ENCODE data around the gene NKAP.
"Not testable (repeated sequence)": the region's sequence is repeated elsewhere in the genome, so short reads cannot be mapped to it uniquely, and the experiment has no call there.

NKAP gene

GRCh38 chrX:119935215-119935874, 8.2 kb downstream of the NKAP start:
- FAIRE-seq = no peak

- not testable (repeated sequence) for FAIRE-seq
Measured at GRCh38 chrX:119922391-119922790, 21.2 kb downstream of the NKAP start.

GRCh38 chrX:119919835-119920585, 23.5 kb downstream of the NKAP start:
- FAIRE-seq = no peak

GRCh38 chrX:119917877-119918276, 25.7 kb downstream of the NKAP start:
- FAIRE-seq = no peak

GRCh38 chrX:119916310-119916709, 27.2 kb downstream of the NKAP start:
- FAIRE-seq = no peak

GRCh38 chrX:119900976-119901375, 42.6 kb downstream of the NKAP start:
- FAIRE-seq = no peak

- FAIRE-seq = no peak
Measured at GRCh38 chrX:119899125-119899524, 44.4 kb downstream of the NKAP start.

- no peak for FAIRE-seq
Measured at GRCh38 chrX:119895843-119896326, 47.7 kb downstream of the NKAP start, which contains the start of gene AKAP14. Gene AKAP14 (plus strand): TSS chrX:119895893. CDS start chrX:119903224, 7,331 bp downstream.

- not testable (repeated sequence) for FAIRE-seq
Measured at GRCh38 chrX:119891961-119892692, 51.4 kb downstream of the NKAP start.

GRCh38 chrX:119890626-119891025, 52.9 kb downstream of the NKAP start:
- FAIRE-seq = not testable (repeated sequence)

GRCh38 chrX:119887721-119888425, 55.7 kb downstream of the NKAP start:
- FAIRE-seq = no peak

GRCh38 chrX:119885554-119886428, 57.8 kb downstream of the NKAP start:
- FAIRE-seq = no peak

GRCh38 chrX:119880552-119881437, 62.8 kb downstream of the NKAP start:
- FAIRE-seq = peak; percentile 67

- no peak for FAIRE-seq
Measured at GRCh38 chrX:119880076-119880475, 63.5 kb downstream of the NKAP start.

- no peak for FAIRE-seq
Measured at GRCh38 chrX:119878740-119879139, 64.8 kb downstream of the NKAP start.

GRCh38 chrX:119871599-119872395, 71.8 kb downstream of the NKAP start, which contains the start of the genes NDUFA1 and RNF113A:
Gene NDUFA1 (plus strand): TSS chrX:119871832. CDS start chrX:119871912, 80 bp downstream.
Gene RNF113A (minus strand): TSS chrX:119871733. CDS start chrX:119871613, 120 bp downstream.
- no peak for FAIRE-seq

- no peak for FAIRE-seq
Measured at GRCh38 chrX:119871245-119871598, 72.3 kb downstream of the NKAP start.
